Measurements from ENCODE around the gene TMPRSS4. TPM values are rescaled to one million over a fixed set of nuclear protein-coding genes. Genes with fewer than 3 reads are reported as not detected.

The TMPRSS4 gene
- total RNA-seq, 1 experiment from 2014 or later: 1.4 TPM

GRCh38 chr11:118065384-118065783 lies 11.5 kb upstream of the TMPRSS4 start:
- DNase-seq (ENCODE audit: low spot score) (no peak), ATAC-seq (no peak)
- no peaks in the 10 kb centered on the region for H3K27me3 Mint-ChIP-seq (ENCODE audit: low read depth)
- no peak overlapping the region for H3K27ac Mint-ChIP-seq
- no peak for TF ChIP-seq NFE2L1 (CRISPR knock-in tag; IDR thresholded peaks at IDR 0.05)
- TF ChIP-seq ZNF317 (CRISPR knock-in tag; IDR thresholded peaks at IDR 0.05; ENCODE audit: borderline replicate concordance, low read depth): no peak
- no peak for TF ChIP-seq ZSCAN18 (CRISPR knock-in tag; IDR thresholded peaks at IDR 0.05)
- no peak for TF ChIP-seq SOX15 (CRISPR knock-in tag; IDR thresholded peaks at IDR 0.05)
- TF ChIP-seq PREB (CRISPR knock-in tag; IDR thresholded peaks at IDR 0.05; ENCODE audit: borderline replicate concordance): no peak
- TF ChIP-seq ZNF232 (CRISPR knock-in tag; IDR thresholded peaks at IDR 0.05): no peak
- H3K4me3 Mint-ChIP-seq: no peak overlapping the region
- H3K4me1 Mint-ChIP-seq: peaks cover 4% of the 10 kb centered on the region
- CTCF ChIA-PET: no interaction called here
- H3K9me3 Mint-ChIP-seq: no peaks in the 10 kb centered on the region
- H3K36me3 Mint-ChIP-seq: no peaks in the 10 kb centered on the region
- POLR2A ChIA-PET: no interaction called here

GRCh38 chr11:118067006-118067405 lies 9.9 kb upstream of the TMPRSS4 start:
- H3K4me3 Mint-ChIP-seq: no peak overlapping the region
- peaks cover 9% of the 10 kb centered on the region for H3K4me1 Mint-ChIP-seq
- no peak for DNase-seq (ENCODE audit: low spot score)
- POLR2A ChIA-PET: no interaction called here
- no peaks in the 10 kb centered on the region for H3K27me3 Mint-ChIP-seq (ENCODE audit: low read depth)
- H3K9me3 Mint-ChIP-seq: no peaks in the 10 kb centered on the region
- H3K27ac Mint-ChIP-seq: no peak overlapping the region
- no peak for ATAC-seq
- TF ChIP-seq ZNF416 (CRISPR knock-in tag; IDR thresholded peaks at IDR 0.05) (no peak), SP1 (CRISPR knock-in tag; conservative IDR thresholded peaks at IDR 0.05) (no peak), FOXP1 (CRISPR knock-in tag; IDR thresholded peaks at IDR 0.05; ENCODE audit: borderline replicate concordance) (no peak), ZNF138 (CRISPR knock-in tag; conservative IDR thresholded peaks at IDR 0.05) (no peak), EMX1 (CRISPR knock-in tag; IDR thresholded peaks at IDR 0.05) (no peak), NR1H2 (CRISPR knock-in tag; IDR thresholded peaks at IDR 0.05) (no peak), HMGA2 (CRISPR knock-in tag; IDR thresholded peaks at IDR 0.05) (no peak), ZNF671 (CRISPR knock-in tag; IDR thresholded peaks at IDR 0.05) (no peak), NR3C1 (CRISPR knock-in tag; conservative IDR thresholded peaks at IDR 0.05; ENCODE audit: low read depth) (no peak), CREB1 (CRISPR knock-in tag; IDR thresholded peaks at IDR 0.05) (no peak), ETV6 (CRISPR knock-in tag; IDR thresholded peaks at IDR 0.05) (no peak), ATF3 (CRISPR knock-in tag; conservative IDR thresholded peaks at IDR 0.05) (no peak), JUN (CRISPR knock-in tag; IDR thresholded peaks at IDR 0.05) (no peak), ZNF512 (CRISPR knock-in tag; IDR thresholded peaks at IDR 0.05; ENCODE audit: borderline replicate concordance) (no peak)
- H3K36me3 Mint-ChIP-seq: no peaks in the 10 kb centered on the region
- CTCF ChIA-PET: no interaction called here

GRCh38 chr11:118068206-118068944 lies 8.5 kb upstream of the TMPRSS4 start:
- Mint-ChIP-seq H3K9me3 (no peaks in the 10 kb centered on the region), H3K4me1 (peaks cover 6% of the 10 kb centered on the region), H3K27ac (no peak overlapping the region), H3K4me3 (no peak overlapping the region), H3K27me3 (ENCODE audit: low read depth) (no peaks in the 10 kb centered on the region), H3K36me3 (no peaks in the 10 kb centered on the region)
- CTCF ChIA-PET: interaction anchor here (0.8 to 1.4 kb wide), 4 partner anchors 15 to 251 kb away, joined by 3 read pairs; no protein-coding TSS in a partner anchor
- DNase-seq (ENCODE audit: low spot score) (peak; percentile 68), ATAC-seq (peak; percentile 90)
- POLR2A ChIA-PET: no interaction called here
- TF ChIP-seq NR2C2 (CRISPR knock-in tag; IDR thresholded peaks at IDR 0.05) (no peak), SOX15 (CRISPR knock-in tag; IDR thresholded peaks at IDR 0.05) (no peak), ZSCAN18 (CRISPR knock-in tag; IDR thresholded peaks at IDR 0.05) (no peak), GRHL2 (CRISPR knock-in tag; IDR thresholded peaks at IDR 0.05; ENCODE audit: insufficient replicate concordance, severe bottlenecking) (no peak), TP53 (CRISPR knock-in tag; IDR thresholded peaks at IDR 0.05) (no peak), ZNF423 (CRISPR knock-in tag; IDR thresholded peaks at IDR 0.05) (no peak), NR1H2 (CRISPR knock-in tag; IDR thresholded peaks at IDR 0.05) (no peak), HMGXB4 (CRISPR knock-in tag; IDR thresholded peaks at IDR 0.05) (no peak), FOXP1 (CRISPR knock-in tag; IDR thresholded peaks at IDR 0.05; ENCODE audit: borderline replicate concordance) (no peak), ZBTB21 (CRISPR knock-in tag; IDR thresholded peaks at IDR 0.05; ENCODE audit: borderline replicate concordance) (no peak), HMGA2 (CRISPR knock-in tag; IDR thresholded peaks at IDR 0.05) (no peak)

All from WTC11 (cell line).